GM18520 (cell line): Measurements from ENCODE around the gene RPL41.
"Not testable (repeated sequence)": the region's sequence is repeated elsewhere in the genome, so short reads cannot be mapped to it uniquely, and the experiment has no call there.

ENCODE experiments used
- ATAC-seq: cut with Tn5 transposase; IDR thresholded peaks from one replicate; pipeline ENCODE4 v1.9.1; 2021; ENCODE audit not compliant: unreplicated experiment

RPL41 gene

DNA sequence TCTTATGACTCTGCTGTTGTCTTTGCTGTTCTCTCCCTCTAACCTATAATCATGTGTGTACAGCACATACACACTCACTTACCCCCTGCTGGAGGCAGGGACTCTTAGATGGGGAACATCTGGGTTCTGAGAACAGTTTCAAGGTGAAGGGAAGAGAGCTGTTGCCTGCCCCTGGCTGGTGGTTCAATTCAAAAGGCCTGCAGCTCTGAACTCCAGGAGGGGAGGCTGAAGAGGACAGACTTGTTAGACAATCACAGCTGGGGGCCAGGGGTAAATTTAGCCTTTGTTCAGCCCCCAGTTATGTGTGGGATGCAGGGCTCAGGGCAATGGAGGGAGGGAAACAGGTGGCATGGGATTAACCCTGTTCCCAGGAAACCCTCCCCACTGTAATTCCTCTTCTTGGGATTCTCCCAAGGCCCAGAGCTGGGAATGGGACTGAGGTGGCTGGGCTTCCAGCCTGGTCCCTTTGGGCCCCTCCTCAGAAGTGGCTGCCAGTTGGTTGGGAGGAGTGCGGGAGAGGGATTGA, 37.9 kb downstream of the RPL41 start:
- no peak for ATAC-seq

DNA sequence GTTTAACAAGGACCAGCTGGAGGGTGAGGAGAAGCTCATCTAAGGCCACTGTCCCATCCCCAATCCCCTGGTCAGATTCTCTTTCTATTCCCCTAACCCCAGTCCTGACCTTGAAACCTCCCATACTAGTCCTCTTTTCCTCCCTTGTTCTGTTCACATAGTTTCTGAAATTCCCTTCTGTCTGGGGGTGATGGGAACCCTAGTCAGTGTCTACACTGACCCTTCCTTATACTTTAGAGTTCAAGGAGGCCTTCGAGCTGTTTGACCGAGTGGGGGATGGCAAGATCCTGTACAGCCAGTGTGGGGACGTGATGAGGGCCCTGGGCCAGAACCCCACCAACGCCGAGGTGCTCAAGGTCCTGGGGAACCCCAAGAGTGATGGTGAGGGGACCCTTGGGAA, 38.4 kb downstream of the RPL41 start:
- no peak for ATAC-seq

DNA sequence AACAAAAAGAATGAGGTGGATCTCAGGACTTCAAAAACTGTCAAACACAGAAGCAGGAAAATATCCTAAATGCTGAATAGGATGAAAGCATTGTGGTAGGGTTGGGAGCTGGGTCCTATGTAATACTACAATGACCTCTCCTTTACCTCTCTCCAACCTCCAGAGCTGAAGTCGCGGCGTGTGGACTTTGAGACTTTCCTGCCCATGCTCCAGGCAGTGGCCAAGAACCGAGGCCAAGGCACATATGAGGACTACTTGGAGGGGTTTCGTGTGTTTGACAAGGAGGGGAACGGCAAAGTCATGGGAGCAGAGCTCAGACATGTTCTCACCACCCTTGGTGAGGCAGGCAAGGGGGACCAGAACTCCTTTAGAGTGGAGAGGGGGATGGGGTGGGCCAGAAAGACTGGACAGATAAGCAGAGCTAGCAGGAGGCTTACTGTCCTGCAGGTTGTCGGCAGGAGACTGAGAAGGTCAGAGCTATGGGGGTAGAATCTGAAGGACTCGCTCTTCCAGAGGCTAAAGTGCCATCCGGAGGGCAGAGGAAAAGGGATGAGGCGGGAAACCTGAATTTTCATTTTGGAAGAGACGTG, 38.9 kb downstream of the RPL41 start:
- ATAC-seq = no peak

DNA sequence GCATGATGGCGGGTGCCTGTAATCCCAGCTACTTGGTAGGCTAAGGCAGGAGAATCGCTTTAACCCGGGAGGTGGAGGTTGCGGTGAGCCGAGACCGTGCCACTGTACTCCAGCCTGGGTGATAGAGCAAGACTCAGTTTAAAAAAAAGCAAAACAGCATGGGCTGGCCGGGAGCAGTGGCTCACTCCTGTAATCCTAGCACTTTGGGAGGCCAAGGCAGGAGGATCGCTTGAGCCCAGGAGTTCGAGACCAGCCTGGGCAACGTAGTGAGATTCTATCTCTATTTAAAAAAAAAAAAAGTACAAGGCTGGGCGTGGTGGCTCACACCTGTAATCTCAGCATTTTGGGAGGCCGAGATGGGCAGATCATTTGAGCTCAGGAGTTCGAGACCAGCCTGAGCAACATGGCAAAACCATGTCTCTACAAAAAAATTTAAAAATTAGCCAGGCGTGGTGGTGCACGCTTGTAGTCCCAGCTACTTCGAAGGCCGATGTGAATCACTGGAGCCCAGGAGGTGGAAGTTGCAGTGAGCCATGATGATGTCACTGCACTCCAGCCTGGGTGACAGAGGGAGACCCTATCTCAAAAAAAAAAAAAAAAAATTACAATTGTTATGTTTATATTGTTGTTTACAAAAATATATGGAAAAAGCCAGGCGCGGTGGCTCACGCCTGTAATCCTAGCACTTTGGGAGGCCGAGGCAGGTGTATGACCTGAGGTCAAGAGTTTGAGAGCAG, 40.2 kb downstream of the RPL41 start:
- not testable (repeated sequence) for ATAC-seq

DNA sequence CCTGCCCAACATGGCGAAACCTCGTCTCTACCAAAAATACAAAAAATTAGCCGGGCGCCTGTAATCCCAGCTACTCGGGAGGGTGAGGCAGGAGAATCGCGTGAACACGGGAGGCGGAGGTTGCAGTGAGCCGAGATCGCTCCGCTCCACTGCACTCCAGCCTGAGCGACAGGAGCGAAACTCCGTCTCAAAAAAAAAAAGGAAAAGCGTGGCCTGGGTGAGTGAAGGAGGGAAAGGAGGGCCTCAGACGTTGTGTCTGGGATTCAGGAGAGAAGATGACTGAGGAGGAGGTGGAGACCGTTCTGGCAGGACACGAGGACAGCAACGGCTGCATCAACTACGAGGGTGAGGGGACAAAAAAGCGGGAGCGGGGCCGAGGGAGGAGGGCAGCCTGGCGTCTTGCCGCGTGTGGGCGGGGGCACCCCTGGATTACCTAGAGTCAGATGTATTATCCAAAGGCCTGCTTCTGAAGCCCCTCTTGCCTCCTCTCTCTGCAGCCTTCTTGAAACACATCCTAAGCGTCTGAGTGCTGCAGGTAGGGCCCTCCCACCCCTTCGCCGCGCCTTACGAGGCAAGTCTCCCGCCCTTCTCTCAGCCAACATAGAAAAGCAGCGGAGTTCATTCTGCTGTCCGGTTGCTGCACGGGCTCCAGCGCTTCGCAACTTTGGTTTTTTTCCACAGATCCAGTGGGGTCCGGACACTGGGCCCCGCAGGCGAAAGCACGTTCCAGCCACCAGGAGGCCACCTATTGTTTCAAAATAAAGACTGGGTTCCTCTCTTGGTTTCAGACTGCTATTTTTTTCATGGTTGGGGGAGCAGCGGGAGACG, 41.0 kb downstream of the RPL41 start:
- ATAC-seq = peak; percentile 14

DNA sequence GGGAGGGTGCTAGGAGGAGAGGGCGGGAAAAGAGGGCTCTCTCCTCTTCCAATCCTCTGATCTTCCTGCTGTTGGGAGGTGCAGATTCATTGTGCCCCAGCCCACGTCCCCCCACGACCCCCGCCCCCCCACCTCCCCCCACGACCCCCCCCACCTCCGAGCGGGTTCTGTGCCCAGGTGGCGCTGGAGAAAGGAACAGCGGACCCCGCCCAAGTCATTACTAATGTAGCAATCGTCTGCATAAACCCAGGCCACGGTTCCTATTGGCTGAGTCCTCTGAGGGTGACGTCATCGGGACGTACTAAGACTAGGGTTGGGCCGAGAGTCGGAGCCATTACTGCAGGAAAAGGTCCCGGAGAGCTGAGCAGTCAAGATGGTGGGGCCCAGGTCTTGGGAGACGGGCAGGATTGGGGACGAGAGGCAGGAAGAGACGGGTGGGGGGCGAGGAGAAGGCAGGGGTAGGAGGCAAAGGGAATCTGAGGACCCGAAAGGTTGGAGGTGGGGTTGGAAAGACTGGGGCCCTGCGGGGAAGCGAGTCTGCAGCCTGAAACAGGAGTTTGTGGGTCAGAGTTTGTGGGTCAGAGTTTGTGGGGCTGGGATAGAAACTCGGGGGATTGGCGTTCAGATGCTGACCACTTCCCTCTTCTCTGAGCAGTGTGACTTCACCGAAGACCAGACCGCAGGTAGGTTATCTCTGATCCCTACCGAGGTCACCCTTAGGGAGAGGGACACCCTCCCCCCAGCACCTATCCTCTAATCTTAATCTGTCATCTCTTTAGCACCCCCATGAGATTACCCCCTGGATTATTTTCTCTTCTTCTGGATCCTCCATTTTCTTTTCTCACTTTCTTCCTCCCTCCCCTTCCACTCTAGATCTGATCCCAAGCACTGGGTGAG, 41.8 kb downstream of the RPL41 start, which contains the start of gene MYL6:
Gene MYL6, plus strand, starts transcription at position 331 of the 897 bp plus-strand sequence. Its CDS starts 43 bp downstream, at position 374.
- peak; percentile 79 for ATAC-seq

DNA sequence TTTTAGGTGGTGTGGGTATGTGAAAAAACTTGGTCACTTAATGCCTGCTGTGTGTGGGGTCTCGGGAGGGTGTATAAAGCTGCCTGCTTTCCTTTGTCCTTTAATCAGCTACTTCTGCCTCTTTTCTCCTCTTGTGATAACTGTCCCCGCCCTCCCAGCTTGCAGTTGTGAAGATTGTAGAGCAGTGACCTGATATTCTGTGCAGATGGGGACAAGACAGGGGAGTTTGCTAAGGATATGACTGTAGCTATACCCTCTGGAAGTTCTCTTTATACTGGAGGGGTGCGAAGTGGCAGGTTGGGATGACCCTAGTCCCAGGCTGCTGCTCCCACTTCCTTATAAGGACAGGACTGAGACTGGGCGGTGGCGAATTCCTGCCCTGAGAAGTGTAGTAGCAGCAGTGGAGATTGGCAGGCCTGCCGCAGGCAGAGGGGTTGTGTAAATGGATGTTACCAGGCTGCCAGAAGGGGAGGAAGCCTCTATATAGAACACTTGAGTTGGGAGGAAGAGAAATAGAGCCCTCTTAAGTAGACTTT, 42.6 kb downstream of the RPL41 start:
- no peak for ATAC-seq

DNA sequence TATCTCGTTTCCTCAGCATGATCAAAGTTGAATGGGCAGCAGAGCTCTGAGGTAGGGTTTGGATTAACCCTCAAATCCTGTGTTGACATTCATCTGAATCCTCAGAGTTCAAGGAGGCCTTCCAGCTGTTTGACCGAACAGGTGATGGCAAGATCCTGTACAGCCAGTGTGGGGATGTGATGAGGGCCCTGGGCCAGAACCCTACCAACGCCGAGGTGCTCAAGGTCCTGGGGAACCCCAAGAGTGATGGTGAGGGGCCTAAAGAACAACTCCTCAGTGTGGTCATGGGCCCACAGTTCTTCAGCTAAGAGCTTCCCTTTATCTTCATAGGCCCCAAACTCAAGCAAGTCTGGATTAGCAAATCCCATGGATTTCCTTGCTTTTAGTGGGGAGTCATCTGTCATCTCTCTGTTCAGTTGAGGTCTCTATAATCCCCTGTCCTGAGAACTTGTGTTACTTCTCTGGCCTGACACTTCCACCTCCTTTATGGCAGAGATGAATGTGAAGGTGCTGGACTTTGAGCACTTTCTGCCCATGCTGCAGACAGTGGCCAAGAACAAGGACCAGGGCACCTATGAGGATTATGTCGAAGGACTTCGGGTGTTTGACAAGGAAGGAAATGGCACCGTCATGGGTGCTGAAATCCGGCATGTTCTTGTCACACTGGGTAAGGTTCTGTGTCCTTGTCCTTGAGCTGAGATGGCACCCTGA, 43.2 kb downstream of the RPL41 start:
- ATAC-seq = no peak

DNA sequence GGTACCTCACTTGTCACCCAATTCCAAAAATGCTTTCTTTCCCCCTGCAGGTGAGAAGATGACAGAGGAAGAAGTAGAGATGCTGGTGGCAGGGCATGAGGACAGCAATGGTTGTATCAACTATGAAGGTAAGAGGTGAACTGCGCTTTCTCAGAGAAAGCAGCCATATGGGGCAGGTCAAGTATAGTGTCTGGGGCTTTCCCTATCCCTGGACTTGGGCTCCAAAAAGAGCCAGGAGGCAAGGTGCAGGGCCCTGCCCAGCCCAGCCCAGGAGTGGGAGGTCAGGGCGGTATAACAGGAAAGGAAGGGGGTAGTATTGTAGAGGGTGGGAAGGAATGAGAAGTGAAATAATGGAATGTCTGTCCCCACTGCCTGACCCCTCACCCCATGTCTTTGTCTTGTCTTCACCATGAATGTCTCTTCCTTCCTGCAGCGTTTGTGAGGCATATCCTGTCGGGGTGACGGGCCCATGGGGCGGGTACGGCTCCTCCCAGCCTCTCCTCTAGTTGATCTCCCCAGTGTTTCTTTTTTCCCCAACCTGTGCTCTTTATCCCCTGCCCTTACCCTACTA, 43.8 kb downstream of the RPL41 start:
- ATAC-seq = no peak

DNA sequence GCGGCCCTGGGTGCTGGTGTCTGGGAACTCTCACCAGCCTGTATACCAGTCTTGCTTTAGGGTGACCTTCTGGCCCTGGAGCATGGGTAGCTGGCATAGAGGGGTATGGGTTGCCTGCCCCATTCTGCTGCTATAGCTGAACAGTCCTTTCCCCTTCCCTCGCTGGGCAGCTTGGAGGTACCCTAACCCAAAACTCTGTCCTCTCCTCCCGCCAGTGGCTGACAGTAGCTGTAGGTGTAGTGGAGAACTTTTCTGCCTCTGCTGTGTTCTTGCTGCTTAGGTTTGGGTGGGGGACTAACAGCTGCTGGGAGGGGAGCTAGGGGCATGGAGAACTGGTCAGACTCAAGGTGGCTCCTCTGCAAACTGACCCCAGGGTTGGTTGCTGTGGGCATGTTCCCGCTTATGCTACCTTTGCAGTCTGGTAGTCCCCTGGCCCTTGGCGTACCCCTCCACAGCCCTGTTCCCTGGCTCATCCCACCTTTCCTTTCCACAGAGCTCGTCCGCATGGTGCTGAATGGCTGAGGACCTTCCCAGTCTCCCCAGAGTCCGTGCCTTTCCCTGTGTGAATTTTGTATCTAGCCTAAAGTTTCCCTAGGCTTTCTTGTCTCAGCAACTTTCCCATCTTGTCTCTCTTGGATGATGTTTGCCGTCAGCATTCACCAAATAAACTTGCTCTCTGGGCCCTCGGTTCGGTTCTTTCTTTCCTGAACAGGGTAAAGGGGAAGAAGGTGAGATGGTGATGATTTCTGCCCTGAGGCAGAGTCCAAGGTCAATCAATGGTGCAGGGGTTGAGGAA, 44.7 kb downstream of the RPL41 start:
- ATAC-seq = no peak

DNA sequence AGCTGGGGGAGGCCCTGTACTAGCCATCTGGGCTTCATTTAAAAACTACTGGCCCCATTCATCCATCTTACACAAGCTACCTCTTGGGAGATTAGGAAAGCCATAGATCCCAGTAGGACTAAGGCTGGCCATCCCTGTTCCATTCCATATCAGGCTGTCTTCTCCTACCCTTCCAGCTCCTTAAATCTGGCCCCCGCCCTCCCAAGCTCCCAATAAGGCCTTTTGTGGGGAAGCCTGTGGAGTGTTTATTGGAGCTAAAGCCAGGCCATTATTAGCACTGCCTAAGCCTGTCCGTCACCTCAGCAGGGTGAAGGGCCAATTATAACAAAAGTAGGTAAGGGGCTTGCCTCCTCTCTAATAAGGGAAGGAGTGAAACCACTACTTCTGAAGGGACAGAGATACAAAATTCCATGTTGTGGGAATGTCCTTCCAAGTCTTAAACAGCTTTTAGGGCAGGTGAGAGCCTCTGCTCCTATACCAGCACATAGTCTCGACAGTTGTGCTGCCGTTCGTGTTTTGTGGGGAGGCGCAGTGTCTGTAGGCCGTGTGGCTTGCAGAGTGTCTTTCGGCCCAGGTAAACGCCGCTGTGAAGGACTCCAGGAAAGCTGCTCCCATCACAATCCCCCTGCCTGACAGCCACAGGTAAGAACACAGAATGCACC, 45.4 kb downstream of the RPL41 start:
- ATAC-seq = no peak

DNA sequence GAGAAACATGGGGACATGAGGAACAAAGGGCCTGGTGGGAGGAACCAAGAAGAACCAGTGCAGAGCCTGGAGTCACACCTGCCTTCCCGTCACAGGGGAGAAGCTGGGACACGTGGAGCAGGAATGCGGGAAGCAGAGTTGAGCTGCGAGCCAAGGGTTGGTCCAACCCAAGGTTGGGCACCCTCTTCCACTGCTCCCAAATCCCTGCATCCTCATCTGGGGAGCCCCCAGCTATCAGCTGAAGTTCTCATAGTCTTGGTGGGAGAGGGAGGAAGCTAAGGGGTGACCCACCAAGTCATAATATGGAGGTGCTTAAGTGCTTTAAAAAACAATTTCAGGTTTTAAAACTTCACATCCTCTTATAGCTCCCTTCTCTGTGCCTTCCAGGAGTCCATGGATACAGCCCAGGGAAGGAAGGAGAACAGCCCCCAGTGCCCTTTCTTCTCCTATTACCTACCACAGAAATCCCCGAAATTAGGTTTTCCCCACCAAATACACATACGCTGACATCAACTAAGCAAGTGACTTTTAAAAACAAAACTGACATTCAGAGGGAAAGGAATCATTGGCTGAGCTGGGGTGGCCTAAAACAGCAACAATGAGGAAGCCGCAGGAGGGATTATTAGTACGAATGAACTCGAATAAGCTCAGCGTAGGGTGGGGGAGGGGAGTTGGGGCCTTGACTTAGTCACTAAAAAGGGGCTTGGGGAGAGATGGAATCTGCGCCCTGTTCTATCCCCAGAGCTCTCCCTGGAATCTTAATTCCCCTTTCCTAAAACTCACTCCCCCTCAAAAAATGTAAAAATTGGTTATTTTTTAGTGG, 46.2 kb downstream of the RPL41 start:
- no peak for ATAC-seq

DNA sequence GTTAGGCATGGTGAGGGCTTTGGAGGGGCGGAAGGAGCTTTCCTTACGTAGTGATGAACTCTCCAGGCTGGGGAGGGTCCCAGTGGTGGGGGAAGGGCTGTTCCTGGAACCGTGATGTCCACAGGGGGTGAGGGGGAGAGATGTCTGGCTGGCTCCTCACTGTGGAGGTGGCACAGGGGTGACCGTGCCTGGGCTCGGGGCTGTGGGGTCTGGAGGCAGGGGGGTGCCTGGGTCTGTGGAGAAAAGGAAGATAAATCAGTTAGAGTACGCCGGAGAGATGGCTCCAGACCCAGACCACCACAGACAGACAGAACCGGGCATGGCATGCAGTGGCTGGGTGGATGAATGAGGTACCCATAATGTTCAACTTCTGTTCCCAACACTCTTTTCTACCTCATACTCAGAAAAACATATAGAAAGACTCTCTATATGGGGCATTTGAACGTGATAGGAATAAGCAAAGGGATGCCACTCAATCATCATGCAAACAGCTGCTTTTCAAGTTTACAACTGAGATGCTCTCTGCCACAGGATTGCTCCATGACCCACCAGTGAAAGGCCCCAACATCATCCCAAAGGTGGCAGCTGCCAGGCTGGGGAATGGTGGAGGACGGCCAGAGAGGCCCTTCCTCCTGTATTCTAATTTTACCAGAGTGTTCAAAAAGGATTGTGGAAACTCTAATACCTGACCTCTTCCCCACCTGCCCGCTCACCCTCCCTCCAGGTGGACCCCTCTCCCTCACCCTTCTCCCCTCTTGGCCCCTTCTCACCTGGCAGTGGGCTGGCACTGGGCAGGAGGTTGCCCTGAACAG, 47.3 kb downstream of the RPL41 start:
- ATAC-seq = no peak

DNA sequence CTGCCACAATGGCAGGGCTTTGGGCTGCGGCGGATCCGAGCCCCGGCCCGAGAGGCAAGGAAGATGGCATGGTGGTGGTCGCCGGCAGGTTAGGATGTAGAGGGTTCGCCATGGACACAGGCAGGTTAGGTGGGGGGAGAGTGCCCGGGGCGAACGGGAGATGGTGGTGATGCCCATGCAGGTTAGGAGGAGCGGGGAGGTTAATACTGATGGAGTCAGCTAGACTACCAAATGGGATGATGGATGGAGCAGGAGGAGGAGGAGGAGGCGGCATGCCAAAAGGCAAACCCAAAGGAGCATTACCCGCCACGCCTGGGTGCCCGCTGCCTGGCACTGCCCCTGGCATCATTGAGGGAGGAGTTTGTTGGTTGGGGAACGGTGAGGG, 47.9 kb downstream of the RPL41 start:
- no peak for ATAC-seq

DNA sequence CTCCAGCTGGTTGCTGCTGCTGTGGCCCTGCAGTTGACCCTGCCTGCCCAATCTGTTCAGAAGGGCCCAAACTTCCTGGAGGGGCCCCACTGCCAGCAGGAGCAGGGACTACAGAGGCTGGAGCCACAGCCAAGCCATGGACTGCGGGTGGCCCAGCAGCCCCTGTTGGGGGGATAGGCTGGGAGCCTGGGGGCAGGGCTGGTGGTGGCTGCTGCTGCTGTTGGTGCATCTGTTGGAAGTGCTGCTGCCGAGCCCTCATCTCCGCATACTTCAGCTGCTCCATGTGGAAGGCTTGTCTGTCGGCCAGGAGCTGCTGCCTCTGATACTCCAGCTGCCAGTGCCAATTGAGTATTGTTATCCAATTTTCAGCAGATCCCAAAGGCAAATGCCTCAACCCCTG, 48.9 kb downstream of the RPL41 start:
- no peak for ATAC-seq
